Loucy (cell line): Measurements from ENCODE around the gene NOX1.

Experiments used
- CTCF ChIP-seq: fragments of 200-600 bp; sonication (generic); conservative IDR thresholded peaks from 2 replicates; pipeline ENCODE4 v1.5.1; 2014; ENCODE audit warnings: mild to moderate bottlenecking, antibody characterized with exemption, low read length
- EZH2phosphoT487 ChIP-seq: fragments of 200-600 bp; IDR thresholded peaks from 2 replicates; pipeline ENCODE4 v1.6.1; 2018; ENCODE audit warnings: antibody characterized with exemption, mild to moderate bottlenecking, moderate library complexity, borderline replicate concordance

- TF ChIP-seq EZH2phosphoT487: no peak
- TF ChIP-seq CTCF: no peak
Observed at GRCh38 chrX:100798484-100799214, 75.5 kb downstream of the NOX1 start.
